ENCODE results near the gene CDH12.
"Not testable (repeated sequence)": the region's sequence is repeated elsewhere in the genome, so short reads cannot be mapped to it uniquely, and the experiment has no call there.

DNA sequence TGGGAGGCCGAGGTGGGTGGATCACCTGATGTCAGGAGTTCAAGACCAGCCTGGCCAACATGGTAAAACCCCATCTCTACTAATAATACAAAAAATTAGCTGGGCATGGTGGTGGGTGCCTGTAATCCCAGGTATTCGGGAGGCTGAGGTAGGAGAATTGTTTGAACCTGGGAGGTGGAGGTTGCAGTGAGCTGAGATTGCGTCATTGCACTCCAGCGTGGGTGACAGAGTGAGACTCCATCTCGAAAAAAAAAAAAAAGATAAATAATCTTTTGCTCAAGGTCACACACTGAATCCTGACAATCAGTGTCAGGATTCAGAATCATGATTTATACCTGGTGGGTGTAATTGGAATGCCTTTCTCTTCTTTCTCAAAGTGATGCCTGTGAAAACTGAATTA is 5.8 kb upstream of the CDH12 start:
- TF ChIP-seq ZZZ3 (IDR thresholded peaks at IDR 0.05; ENCODE audit: control insufficient read depth, insufficient read length, low read depth); CBFB (IDR thresholded peaks at IDR 0.05; ENCODE audit: low read depth); CTCF (IDR thresholded peaks at IDR 0.05 in 2 of 3, conservative IDR thresholded peaks at IDR 0.05 in 1 of 3; ENCODE audit: control insufficient read depth in 2 of 3, extremely low read depth in 1 of 3, insufficient read depth in 1 of 3, low read depth in 3 of 3, low read length in 3 of 3); EZH2 (IDR thresholded peaks at IDR 0.05; ENCODE audit: borderline replicate concordance, control insufficient read depth, low read depth, low read length); CREB1 (IDR thresholded peaks at IDR 0.05; ENCODE audit: low read depth): not testable (repeated sequence)

Data from GM12878 (cell line).